NCI-H2107 (cell line): ENCODE measurements around the gene RASSF4.

ENCODE experiments used
- DNase-seq: peaks from one replicate; lab custom pipeline; 2025; lab: John Stamatoyannopoulos, UW

Gene RASSF4

GRCh38 chr10:44962870-44963738 lies 3.5 kb downstream of the RASSF4 start:
- peak; percentile 42 for DNase-seq

GRCh38 chr10:44963772-44964633 lies 4.4 kb downstream of the RASSF4 start:
- DNase-seq, result no peak

GRCh38 chr10:44965104-44965503 lies 5.5 kb downstream of the RASSF4 start:
- no peak for DNase-seq

GRCh38 chr10:44965651-44966097 lies 6.1 kb downstream of the RASSF4 start:
- DNase-seq, result no peak

GRCh38 chr10:44966129-44966815 lies 6.7 kb downstream of the RASSF4 start:
- DNase-seq, result no peak

- DNase-seq, result no peak
Observed at GRCh38 chr10:44966816-44967509, 7.4 kb downstream of the RASSF4 start.

- no peak for DNase-seq
Observed at GRCh38 chr10:44967616-44968015, 8.0 kb downstream of the RASSF4 start.

GRCh38 chr10:44968091-44968490 lies 8.5 kb downstream of the RASSF4 start:
- no peak for DNase-seq

- DNase-seq, result no peak
Observed at GRCh38 chr10:44968500-44969400, 9.1 kb downstream of the RASSF4 start.

- no peak for DNase-seq
Observed at GRCh38 chr10:44969854-44970253, 10.3 kb downstream of the RASSF4 start.

GRCh38 chr10:44970812-44971395 lies 11.3 kb downstream of the RASSF4 start:
- DNase-seq, result no peak

- DNase-seq, result no peak
Observed at GRCh38 chr10:44971434-44971833, 11.8 kb downstream of the RASSF4 start.

GRCh38 chr10:44971935-44972757 lies 12.5 kb downstream of the RASSF4 start:
- no peak for DNase-seq

- DNase-seq, result no peak
Observed at GRCh38 chr10:44972874-44973306, 13.3 kb downstream of the RASSF4 start.

GRCh38 chr10:44973323-44974081 lies 13.9 kb downstream of the RASSF4 start:
- DNase-seq, result peak; percentile 40

GRCh38 chr10:44974082-44974627 lies 14.6 kb downstream of the RASSF4 start:
- DNase-seq, result no peak

- DNase-seq, result no peak
Observed at GRCh38 chr10:44974628-44975430, 15.2 kb downstream of the RASSF4 start.
